ENCODE results near the gene DSCAML1. TPM values are rescaled to one million over a fixed set of nuclear protein-coding genes. Genes with fewer than 3 reads are reported as not detected.

Gene DSCAML1
- total RNA-seq, 2 experiments from 2014 or later: not detected

DNA sequence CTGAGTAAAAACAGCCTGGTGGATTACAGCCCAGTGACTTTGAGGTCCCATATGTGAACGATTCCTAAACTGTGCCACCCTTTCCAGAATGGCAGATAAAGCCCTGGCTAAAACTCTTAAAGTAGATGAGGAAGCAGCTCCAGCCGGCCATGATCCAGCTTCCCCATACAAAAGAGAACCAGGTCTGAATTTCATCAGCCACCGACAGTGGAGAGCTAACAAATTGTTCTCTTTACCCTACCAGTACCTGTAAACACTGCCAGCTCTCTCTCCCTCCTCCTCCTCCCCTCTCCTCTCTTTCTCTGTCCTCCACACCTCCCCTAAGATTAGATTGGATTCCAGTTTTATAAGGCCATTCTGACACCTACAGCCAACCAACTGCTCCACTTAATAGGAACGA lies 176.9 kb downstream of the DSCAML1 start:
- intact Hi-C loops (cut with micrococcal nuclease; ENCODE audit: unreplicated experiment): no loop called here
- no peak overlapping the region for H2AFZ ChIP-seq (ENCODE audit: low read length)
- H3K4me3 ChIP-seq (ENCODE audit: low read depth, low read length, poor library complexity, severe bottlenecking): no peak overlapping the region
- no peaks in the 10 kb centered on the region for H3K36me3 ChIP-seq (ENCODE audit: insufficient read depth, low read length)
- ChIA-PET CTCF (ENCODE audit: unreplicated experiment) (no interaction called here), POLR2A (interaction anchor here (0.6 kb wide), 1 partner anchor 82 kb away, joined by 3 read pairs; no protein-coding TSS in a partner anchor)
- H3K79me2 ChIP-seq (ENCODE audit: insufficient read depth, low read depth, low read length): no peaks in the 10 kb centered on the region
- no peaks in the 10 kb centered on the region for H4K20me1 ChIP-seq (ENCODE audit: insufficient read depth, low read length)
- BruUV-seq (replicated peaks): no TSS peak
- TF ChIP-seq EZH2phosphoT487 (IDR thresholded peaks at IDR 0.05; ENCODE audit: borderline replicate concordance, low read depth, low read length): no peak
- TF ChIP-seq, protein P1, sequence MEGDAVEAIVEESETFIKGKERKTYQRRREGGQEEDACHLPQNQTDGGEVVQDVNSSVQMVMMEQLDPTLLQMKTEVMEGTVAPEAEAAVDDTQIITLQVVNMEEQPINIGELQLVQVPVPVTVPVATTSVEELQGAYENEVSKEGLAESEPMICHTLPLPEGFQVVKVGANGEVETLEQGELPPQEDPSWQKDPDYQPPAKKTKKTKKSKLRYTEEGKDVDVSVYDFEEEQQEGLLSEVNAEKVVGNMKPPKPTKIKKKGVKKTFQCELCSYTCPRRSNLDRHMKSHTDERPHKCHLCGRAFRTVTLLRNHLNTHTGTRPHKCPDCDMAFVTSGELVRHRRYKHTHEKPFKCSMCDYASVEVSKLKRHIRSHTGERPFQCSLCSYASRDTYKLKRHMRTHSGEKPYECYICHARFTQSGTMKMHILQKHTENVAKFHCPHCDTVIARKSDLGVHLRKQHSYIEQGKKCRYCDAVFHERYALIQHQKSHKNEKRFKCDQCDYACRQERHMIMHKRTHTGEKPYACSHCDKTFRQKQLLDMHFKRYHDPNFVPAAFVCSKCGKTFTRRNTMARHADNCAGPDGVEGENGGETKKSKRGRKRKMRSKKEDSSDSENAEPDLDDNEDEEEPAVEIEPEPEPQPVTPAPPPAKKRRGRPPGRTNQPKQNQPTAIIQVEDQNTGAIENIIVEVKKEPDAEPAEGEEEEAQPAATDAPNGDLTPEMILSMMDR (conservative IDR thresholded peaks at IDR 0.05; ENCODE audit: low read length): no peak
- DNase-seq (ENCODE audit: low spot score): no peak
- H3K9me3 ChIP-seq (ENCODE audit: low read length): peaks cover 3% of the 10 kb centered on the region; the same call in 1 of the 2 replicates
- H3K4me2 ChIP-seq (ENCODE audit: low read length): no peak overlapping the region
- no peaks in the 10 kb centered on the region for H3K4me1 ChIP-seq (ENCODE audit: insufficient read depth, low read length, poor library complexity, severe bottlenecking)
- no peaks in the 10 kb centered on the region for H3K9me2 ChIP-seq (ENCODE audit: insufficient read depth, low read length)
- no peak overlapping the region for H3K27ac ChIP-seq (ENCODE audit: low read depth, low read length, poor library complexity, severe bottlenecking)

- Histone ChIP-seq H3K36me3 (ENCODE audit: insufficient read depth, low read length) (no peaks in the 10 kb centered on the region), H2AFZ (ENCODE audit: low read length) (no peak overlapping the region), H3K9me2 (ENCODE audit: insufficient read depth, low read length) (no peaks in the 10 kb centered on the region), H3K4me3 (ENCODE audit: low read depth, low read length, poor library complexity, severe bottlenecking) (no peak overlapping the region), H3K4me2 (ENCODE audit: low read length) (no peak overlapping the region), H3K79me2 (ENCODE audit: insufficient read depth, low read depth, low read length) (no peaks in the 10 kb centered on the region), H4K20me1 (ENCODE audit: insufficient read depth, low read length) (no peaks in the 10 kb centered on the region), H3K9me3 (ENCODE audit: low read length) (peaks cover 3% of the 10 kb centered on the region; the same call in 1 of the 2 replicates), H3K27ac (ENCODE audit: low read depth, low read length, poor library complexity, severe bottlenecking) (no peak overlapping the region), H3K4me1 (ENCODE audit: insufficient read depth, low read length, poor library complexity, severe bottlenecking) (no peaks in the 10 kb centered on the region)
- no peak for DNase-seq (ENCODE audit: low spot score)
- intact Hi-C loops (cut with micrococcal nuclease; ENCODE audit: unreplicated experiment): no loop called here
- BruUV-seq (replicated peaks): no TSS peak
- ChIA-PET POLR2A (no interaction called here), CTCF (ENCODE audit: unreplicated experiment) (no interaction called here)
- TF ChIP-seq, protein P1 (conservative IDR thresholded peaks at IDR 0.05; ENCODE audit: low read length): no peak
- no peak for TF ChIP-seq EZH2phosphoT487 (IDR thresholded peaks at IDR 0.05; ENCODE audit: borderline replicate concordance, low read depth, low read length)
These were observed 177.4 kb downstream of the DSCAML1 start for GRCh38 chr11:117619661-117620060.

DNA sequence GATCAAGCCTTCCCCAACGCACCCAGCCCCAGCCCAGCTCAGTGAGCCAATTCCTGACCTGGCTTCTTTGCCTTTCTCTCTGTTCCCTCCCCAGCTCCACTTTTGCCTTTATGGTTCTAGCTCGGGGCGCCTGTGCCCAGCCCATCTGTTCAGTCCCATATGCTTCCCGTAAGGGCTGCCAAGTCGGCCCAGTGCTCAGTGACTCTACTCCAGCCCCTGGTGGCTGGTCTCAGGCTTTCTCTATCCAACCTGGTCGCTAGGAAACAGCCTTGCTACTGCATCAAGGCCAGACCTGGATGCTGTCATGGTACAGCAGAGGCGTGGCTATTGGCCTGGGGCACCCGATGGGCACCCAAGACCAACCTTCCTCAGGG lies 178.0 kb downstream of the DSCAML1 start:
- TF ChIP-seq, protein P1 (conservative IDR thresholded peaks at IDR 0.05; ENCODE audit: low read length): no peak
- TF ChIP-seq EZH2phosphoT487 (IDR thresholded peaks at IDR 0.05; ENCODE audit: borderline replicate concordance, low read depth, low read length): no peak
- BruUV-seq (replicated peaks): no TSS peak
- ChIA-PET POLR2A (no interaction called here), CTCF (ENCODE audit: unreplicated experiment) (no interaction called here)
- Histone ChIP-seq H3K4me2 (ENCODE audit: low read length) (no peak overlapping the region), H2AFZ (ENCODE audit: low read length) (no peak overlapping the region), H3K9me2 (ENCODE audit: insufficient read depth, low read length) (no peaks in the 10 kb centered on the region), H3K36me3 (ENCODE audit: insufficient read depth, low read length) (no peaks in the 10 kb centered on the region), H3K27ac (ENCODE audit: low read depth, low read length, poor library complexity, severe bottlenecking) (no peak overlapping the region), H3K4me3 (ENCODE audit: low read depth, low read length, poor library complexity, severe bottlenecking) (no peak overlapping the region), H3K9me3 (ENCODE audit: low read length) (peaks cover 3% of the 10 kb centered on the region; the same call in 1 of the 2 replicates), H3K79me2 (ENCODE audit: insufficient read depth, low read depth, low read length) (no peaks in the 10 kb centered on the region), H4K20me1 (ENCODE audit: insufficient read depth, low read length) (no peaks in the 10 kb centered on the region), H3K4me1 (ENCODE audit: insufficient read depth, low read length, poor library complexity, severe bottlenecking) (no peaks in the 10 kb centered on the region)
- no peak for DNase-seq (ENCODE audit: low spot score)
- intact Hi-C loops (cut with micrococcal nuclease; ENCODE audit: unreplicated experiment): no loop called here

Data from OCI-LY7 (cell line).